Stimulated activated CD4-positive, alpha-beta T cell treated with anti-CD3 and anti-CD28 coated beads, TNF-alpha, amount 100 ng/mL, for 24 hours (primary cell): Measurements from ENCODE around the gene CER1.

ENCODE experiments used
- DNase-seq, 3 experiments: peaks; one replicate each; pipeline ENCODE4 v3.0.0-alpha.2; 2020; ENCODE audit warnings: low read depth in 3 of 3

CER1 gene, protein sequence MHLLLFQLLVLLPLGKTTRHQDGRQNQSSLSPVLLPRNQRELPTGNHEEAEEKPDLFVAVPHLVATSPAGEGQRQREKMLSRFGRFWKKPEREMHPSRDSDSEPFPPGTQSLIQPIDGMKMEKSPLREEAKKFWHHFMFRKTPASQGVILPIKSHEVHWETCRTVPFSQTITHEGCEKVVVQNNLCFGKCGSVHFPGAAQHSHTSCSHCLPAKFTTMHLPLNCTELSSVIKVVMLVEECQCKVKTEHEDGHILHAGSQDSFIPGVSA

DNA sequence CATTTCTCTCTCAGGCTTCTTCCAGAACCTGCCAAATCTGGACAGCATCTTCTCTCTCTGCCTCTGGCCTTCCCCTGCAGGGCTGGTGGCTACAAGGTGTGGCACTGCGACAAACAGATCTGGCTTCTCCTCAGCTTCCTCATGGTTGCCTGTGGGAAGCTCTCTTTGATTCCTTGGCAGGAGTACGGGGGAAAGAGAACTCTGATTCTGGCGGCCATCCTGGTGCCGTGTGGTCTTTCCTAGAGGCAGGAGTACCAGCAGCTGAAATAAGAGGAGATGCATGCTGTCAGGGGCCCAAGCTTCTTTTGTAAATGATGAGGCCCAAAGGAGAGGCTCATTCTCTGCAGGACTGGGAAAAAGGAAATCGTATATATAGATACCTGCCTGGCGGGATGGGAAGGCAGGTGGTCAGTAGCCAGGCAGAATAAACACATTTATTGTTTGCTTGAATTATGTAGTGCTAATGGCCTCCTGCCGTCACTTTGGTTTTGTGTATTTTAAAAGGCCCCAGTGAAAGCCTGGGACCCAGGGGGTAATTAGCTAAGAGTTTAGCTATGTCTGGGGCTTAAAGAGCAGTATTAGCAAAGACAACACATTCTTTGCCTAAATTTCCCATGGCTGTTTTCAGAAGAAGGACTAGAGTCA, at the start of gene CER1:
CER1 (minus strand) TSS at position 343 of the 645 bp plus-strand sequence; CDS start at position 282, 61 bp downstream.
- DNase-seq: no peak

DNA sequence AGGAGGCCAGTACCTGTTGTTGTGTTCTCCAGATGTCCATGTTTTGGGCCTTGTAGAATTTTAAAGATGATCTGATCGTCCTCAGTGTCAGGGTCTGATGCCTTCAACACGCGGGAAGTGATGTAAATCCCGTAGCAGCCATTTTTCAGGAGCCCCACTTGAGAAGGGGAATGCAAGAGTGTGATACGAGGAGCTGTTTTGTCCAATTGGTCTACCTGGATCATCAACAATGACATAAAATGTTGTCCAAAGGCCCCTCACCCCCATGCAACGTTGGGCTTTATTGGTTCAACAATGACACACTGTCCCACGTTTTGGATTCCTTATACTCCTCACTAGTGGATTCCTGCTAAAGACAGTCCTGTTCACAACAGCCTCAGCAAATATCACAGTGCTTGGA, 48.1 kb upstream of the CER1 start:
- DNase-seq: no peak

DNA sequence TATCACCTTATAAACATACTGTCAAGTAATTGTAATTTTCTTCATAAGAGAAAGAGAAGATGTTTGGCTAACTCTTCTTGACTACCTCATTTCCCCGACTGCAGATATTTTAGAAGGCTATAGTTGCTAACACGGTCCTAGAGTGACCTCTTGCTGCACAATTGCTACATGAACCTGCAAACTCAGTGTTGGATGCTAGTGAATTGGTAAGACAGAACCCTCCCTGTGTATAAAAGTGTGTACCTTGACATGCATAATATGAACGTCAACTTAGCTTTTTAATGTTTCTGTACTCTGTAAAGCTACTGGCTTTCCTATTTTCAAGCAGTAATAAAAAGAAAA, 46.7 kb upstream of the CER1 start:
- DNase-seq: no peak

DNA sequence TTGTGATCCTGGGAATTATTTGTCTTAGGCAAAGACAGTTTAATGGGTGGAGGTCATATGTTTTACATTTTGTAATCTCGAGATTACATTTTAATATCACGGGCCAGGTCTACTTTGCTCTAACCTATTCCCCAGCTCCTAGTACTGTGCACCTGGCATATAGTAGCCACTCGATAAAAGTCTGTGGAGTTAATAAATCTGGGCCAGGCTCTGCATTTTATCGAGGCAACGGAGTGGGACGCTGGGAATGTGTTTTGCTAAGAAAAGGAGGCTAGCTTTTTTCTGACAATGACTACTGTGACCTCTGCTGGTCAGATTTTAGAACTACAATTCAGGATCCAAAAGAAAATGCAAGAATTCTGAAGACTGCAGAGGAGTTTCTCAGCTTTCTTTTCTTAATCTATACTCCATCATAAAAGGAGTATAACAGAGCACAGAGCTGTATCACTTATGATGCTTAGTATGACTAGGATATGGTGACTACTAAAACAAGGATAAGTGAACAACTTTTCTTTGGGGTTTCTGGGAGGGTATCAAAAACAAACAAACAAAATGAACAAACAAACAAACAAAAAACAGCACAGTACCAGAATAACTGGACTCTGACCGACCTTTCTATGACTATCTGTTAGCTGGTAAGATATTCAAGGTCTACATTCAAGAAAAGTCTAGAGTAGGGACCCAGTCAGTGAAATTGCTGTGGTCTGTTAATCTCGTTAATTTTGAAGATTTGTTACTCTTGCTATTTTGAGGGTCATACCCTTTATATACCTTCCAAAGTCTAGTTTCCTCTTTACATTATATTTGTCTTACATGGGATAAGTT, 46.1 kb upstream of the CER1 start:
- no peak for DNase-seq

DNA sequence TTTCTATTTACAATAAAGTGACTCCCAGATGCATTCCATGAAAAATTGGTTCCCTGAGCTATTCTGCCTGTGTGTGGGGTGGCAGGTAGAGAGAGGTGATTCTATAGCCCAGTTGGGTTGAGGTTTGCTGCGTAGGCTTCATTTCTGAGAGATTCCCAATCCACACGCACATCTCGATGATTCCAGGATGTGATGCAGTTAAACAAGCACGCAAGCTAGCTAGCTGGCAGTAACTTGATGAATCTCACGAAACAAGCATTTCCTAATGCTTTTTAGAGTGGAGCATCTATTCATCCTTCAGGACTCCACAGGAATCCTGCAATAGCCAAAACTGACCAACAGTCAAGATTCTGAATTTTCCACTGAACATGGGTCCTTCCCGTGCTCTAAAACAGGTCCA, 43.8 kb upstream of the CER1 start:
- DNase-seq: no peak

DNA sequence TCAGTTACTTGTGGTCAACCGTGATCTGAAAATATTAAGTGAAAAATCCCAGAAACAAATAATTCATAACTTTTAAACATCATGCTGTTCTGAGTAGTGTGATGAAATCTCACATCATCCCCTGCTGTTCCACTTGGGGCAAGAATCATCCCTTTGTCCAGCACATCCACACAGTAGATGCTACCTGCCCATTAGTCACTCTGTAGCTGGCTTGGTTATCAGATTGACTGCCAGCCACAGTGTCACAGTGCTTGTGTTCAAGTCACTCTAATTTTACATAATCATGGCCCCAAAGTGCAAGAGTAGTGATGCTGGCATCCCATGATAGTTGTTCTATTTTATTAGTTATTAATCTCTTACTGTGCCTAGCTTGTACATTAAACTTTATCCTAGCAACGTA, 39.1 kb upstream of the CER1 start:
- no peak for DNase-seq

DNA sequence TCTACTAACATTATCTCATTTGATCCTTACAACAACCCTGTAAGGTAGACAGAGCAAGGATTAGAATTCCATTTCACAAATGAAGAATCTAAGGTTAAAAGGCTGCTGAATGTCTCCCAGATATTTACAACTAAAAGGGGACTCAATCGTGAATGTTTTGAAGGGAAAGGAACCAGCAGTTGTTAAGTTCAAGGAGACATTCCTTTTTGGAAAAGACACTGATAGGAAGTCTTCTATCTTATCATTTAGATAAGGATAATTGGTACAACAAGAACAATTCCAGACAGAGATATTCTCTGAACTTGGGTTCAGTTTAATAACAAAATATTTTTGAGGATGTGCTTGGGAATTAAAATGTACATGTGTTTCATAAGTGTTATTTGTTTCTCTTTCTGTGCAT, 37.5 kb upstream of the CER1 start:
- DNase-seq: no peak

DNA sequence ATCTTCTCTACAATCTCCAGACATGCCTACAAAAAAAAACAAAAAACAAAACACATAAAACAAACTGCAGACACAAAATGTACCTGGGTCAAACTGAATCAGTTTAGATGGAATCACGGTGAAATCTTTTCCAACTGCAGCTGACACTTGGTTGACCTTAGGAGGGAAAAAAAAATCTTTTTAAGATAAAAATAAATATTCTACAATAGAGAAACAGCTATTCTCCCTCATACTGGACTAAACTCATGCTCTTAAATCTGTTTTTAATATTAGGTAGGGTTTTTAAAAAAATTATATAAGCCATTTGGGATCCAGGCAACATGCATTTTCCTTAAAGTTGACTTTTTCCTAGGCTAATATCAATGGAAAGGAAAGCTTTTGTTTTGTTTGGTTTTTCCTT, 33.8 kb upstream of the CER1 start:
- DNase-seq: no peak

DNA sequence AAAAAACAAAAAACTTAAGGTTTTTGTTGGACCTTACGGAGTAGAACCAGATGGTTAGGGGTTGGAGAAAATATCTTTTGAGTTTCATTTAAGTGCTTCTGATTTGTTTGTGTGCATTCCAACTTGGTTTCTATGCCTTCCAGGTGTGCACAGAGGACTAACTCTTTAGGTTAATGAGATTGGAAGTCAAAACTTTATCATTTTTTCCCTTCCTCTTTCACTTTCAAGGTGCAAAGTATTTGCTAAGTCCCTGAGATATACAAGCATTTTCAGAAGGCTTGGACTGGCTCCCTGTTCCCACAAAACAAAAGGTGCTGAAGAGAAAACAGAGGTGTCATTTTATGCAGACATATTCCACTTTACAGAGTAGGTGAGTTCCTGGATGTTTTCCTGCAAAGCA, 30.3 kb upstream of the CER1 start:
- DNase-seq: no peak

DNA sequence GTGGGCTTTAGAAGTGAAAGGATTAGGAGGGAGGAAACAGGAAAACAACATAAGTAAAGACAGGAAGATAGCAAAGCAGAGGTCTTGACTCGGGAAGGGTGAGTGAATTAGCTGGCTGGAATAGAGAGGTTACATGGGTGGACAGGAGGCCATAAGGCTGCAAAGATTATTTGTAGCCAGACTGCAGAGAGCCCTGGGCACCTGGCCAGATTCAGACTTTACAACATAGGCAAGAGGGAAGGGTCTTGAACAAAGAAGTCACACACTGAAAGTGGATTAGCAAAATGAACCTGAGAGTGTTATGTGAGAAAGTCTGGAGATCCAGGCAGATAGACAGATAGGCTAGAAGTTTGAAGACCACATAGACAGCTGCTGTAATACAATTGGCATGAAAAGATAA, 29.7 kb upstream of the CER1 start:
- no peak for DNase-seq

DNA sequence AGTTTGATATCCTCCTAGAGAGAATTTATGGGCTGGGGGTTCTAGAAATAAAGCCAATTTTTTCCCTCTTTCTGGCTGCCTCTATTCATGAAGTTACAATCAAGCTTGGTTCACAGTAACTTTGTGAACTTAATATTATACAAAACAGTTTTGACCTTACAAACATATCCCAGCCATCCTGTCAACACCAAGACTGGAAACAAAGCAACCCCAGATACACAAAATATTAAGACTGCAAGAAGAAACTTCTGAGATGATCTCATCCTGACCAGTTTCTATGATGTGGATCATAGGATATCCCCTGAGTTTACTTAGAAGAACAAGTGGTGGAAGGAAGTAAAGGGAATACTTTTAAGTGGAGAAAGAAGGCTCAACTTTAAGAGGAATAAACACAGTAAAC, 28.3 kb upstream of the CER1 start:
- no peak for DNase-seq

DNA sequence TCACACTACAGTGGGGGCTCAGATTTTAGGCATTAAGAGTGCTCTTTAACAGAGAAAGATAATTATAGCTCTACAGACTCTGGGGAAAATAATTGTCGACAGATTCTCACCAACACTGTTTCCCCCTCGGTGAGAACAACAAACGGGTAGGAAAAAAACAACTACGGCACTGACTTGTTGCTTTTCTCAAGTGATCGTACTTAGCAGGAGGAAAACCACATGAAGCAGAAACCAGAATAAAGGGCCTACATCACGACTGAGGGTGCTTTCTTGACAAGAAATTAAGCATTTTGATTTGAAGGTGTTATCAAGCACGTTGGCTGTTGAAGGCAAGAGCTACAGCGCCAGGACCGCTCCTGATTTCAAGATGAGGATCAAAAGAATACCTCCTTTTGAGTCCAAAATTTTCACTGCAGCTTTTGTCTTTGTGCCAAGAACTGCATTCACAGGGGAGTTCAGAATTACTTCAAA, 27.2 kb upstream of the CER1 start:
- DNase-seq: no peak

DNA sequence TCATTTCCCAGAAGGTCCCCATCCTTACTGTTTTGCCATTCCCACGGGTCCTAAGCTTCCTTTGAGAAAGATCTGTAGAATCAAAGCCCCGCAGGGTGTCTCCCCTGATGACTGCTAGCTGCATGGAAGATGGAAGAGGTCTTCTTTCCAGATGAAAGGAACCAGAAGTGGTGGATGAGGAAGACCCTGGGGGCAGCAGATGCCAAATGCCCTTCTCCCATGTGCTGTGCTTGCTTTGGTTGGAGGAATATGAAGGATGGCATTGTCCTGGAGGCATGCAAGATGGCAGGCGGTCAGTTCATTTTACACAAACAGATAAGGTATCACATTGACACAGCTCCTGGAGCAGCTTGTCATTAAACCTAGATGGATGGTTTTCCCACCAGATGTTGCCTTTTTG, 25.8 kb upstream of the CER1 start:
- DNase-seq: no peak

DNA sequence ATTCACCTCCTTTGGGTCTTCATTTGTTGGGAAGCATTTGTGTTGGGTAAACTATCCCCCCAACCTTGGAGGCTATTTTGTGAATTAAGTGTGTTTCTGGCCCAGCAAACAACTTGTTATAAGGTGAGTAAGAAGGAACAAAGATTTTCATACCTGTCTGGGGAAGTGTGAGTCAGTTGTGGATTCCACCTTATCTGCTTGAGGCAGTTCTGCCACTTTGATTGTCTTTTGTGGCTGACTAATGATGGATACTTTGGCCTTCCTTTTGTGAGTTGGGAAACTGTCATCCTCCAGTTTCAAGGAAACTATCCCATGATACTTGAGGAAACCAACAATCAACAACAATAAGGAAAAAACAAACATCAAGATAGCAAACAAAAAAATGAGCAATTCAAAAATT, 24.6 kb upstream of the CER1 start:
- DNase-seq: no peak

DNA sequence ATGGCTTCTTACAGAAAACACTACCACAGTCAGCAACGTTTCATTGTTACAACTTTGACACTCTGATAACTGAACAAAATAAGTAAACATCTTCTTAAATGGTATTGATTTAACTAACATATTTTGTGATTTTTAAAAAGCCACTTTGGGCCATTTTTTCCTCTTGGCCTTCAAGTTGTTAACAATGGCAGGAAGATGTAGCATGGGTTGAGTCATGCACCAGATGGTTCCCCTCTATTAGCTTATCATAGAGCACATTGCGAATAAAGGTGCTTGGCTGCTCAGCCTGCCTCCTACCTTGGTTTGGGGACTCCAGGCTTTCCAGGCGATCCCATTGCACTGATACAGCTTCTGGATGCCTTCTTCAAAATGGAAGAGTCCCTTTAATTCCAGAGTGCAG, 24.1 kb upstream of the CER1 start:
- no peak for DNase-seq

DNA sequence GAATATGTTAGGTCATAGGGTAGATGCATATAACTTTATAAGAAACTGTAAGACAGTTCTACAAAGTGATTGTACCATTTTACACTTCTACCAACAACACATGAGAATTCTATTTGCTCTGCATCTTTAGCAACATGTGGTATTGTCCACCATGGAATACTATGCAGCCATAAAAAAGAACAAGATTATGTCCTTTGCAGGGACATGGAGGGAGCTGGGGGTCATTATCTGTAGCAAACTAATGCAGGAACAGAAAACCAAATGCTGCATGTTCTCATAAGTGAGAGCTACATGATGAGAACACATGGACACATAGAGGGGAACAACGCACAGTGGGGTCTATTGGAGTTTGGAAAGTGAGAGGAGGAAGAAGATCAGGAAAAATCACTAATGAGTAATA, 22.2 kb upstream of the CER1 start:
- DNase-seq: no peak

DNA sequence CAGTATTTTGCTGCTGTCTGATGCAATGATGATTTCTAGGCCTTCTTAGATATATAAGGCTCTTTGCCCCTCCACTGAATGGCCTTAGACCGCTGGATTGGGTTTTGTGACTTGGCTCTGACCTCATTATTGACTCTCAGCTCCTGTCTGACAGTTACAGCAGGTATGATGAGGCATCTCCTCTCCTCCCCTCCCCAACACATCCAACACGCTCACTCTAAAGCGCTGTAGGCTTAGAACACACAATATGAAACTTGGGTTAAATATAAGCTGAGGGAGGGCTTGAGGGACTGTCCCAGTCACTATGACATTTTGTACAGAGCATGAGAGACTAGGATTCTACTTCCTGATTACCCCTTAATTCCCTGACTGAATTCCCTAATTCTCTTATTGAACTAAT, 18.8 kb upstream of the CER1 start:
- DNase-seq: no peak

DNA sequence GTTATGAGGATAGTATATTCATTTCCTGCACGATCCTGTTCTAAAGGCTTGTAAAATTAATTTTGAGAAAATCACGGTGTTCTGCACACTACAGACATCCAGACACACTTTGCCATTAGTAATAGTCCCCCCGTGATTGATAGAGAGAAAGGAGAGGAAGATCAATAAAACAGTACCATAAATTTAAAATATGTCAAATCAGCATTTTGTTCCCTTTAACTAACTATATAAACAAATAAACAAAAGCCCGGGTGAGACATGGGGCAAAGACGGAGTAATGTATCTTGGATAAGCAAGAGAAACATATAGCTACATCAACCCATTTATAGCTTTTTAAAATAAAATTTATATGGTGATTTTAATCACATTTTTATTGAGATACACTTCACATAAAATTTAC, 10.6 kb upstream of the CER1 start:
- no peak for DNase-seq

DNA sequence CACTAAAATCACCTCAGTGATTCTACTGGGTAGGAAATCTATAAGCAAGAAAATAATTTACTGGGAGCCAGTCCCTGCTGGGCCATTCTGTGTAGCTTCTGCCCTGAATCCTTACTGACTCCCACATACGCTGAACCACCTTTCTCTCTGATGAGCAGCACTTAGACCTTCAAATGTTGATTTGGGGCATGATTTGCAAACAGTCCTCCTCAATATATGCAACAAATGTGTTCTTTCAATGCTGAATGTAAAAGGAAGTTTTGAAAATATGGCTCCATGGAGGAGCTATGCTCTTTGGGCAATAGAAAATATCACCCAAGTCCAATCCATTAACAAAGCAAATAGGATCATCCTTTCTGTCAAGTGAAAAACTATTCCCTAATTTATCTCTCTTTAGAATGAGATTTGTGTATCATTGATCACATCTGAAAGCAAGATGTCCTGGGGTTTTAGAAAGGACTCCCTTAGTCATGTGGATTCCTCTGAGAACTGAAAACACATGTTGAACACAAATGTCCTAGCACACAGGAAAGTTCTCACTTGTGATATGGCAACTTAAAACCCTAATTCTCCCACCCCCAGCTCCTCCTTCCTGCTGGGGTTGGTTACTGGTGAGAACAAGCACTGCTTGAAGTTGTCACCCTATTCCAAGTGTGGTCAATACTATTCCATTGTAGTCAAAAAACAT, 8.9 kb upstream of the CER1 start:
- DNase-seq: no peak

DNA sequence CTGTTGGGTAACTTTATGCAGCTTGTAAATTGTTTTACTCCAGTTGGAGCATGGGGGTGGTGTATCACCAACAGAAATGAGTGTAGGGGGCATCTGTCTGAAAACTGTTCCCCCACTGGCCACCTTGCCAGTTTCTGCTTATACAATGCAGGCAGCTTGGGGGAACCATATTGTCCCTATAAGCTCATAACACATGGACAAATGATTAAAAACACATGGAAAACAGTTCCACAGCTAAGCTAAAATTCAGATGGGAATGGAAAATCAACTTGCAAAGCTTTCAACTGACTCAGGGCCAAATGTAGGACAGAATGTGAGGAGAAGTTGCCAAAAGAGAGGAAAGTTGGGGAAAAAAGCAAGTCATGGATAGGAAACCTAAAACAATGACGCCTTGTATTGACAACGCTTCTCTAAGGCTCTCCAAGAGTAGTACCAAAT, 7.9 kb upstream of the CER1 start:
- DNase-seq: no peak

DNA sequence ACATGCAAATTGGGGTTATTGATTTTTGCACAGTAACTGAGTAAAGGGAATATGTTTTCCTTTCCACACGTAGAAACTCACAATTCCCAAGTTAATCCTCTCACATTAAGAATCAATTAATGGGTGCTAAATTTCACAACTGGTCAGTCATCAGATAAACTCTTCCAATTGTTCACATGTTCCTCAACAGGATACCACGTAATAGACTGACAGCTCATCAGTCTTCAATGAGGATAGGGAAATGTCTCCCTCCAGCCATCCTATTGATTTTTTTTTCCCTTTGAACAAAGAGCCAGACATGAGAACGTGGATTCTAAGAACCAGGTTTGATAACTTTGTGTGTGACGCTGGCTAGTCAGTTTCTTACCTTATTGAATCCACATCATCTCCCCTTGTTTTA, 768 bp upstream of the CER1 start:
- DNase-seq: no peak

DNA sequence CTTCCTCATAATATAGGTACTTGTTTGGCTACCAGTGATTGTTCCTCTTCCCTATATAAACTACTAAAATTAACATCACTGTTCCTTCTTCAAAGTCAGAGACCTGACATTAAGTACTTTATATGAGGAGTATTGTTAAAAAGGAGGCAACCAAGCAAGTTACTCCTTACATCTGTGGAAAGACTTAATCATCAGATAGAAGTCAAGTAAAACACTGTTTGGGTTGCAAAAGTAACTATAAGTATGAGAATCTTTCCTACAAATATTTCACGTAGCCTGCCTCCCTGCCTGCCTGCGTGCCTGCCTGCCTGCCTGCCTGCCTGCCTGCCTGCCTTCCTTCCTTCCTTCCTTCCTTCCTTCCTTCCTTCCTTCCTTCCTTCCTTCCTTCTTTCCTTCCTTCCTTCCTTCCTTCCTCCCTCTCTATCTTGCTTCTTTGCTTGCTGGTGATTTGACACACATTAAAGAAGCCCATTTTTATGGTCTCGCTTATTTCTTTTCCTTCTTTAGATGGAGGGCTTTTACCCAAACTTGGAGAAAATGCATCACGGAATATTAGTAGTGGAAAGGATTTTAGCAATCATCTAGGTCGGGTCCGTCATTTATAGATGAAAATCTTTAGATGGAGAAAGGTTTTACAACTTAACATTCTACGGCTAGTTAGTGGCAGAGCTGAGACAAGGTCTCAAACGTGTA, 3.2 kb downstream of the CER1 start:
- no peak for DNase-seq
